Erythroblast (primary cell): ENCODE measurements around the gene SHTN1.

ENCODE experiments used
- DNase-seq, 2 experiments: peaks; one replicate each; lab custom pipeline; 2025; lab: John Stamatoyannopoulos, UW
- GATA1 ChIP-seq: IDR thresholded peaks from 2 replicates; pipeline ENCODE4 v1.6.1; 2011; ENCODE audit warnings: low read depth, mild to moderate bottlenecking, control low read depth, low read length, moderate library complexity
- POLR2A ChIP-seq: IDR thresholded peaks from 2 replicates; pipeline ENCODE4 v1.6.1; 2011; ENCODE audit warnings: mild to moderate bottlenecking, low read length

Gene SHTN1, protein sequence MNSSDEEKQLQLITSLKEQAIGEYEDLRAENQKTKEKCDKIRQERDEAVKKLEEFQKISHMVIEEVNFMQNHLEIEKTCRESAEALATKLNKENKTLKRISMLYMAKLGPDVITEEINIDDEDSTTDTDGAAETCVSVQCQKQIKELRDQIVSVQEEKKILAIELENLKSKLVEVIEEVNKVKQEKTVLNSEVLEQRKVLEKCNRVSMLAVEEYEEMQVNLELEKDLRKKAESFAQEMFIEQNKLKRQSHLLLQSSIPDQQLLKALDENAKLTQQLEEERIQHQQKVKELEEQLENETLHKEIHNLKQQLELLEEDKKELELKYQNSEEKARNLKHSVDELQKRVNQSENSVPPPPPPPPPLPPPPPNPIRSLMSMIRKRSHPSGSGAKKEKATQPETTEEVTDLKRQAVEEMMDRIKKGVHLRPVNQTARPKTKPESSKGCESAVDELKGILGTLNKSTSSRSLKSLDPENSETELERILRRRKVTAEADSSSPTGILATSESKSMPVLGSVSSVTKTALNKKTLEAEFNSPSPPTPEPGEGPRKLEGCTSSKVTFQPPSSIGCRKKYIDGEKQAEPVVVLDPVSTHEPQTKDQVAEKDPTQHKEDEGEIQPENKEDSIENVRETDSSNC

GRCh38 chr10:117005026-117005526 lies at the start of gene SHTN1:
SHTN1 (minus strand) TSS chr10:117005187; CDS start chr10:117005079, 108 bp downstream.
- peak; percentile 44 to 64 for DNase-seq

DNA sequence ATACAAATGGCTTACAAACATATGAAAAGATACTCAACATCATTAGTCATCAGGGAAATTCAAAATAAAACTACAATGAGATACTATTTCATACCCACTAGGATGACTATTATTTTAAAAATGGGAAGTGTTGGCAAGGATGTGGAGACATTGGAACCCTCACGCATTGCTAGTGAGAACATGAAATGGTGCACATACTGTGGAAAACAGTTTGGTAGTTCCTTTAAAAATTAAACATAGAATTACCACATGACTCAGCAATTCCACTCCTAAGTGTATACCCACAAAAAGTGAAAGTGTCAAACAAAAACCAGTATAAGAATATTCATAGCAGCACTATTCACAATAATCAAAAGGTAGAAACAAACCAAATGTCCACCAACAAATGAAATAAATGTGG lies 48.5 kb upstream of the SHTN1 start:
- DNase-seq = no peak
- TF ChIP-seq GATA1 = no peak
- TF ChIP-seq POLR2A = no peak

More at GRCh38 chr10:117005026-117005526, at the start of gene SHTN1:
- TF ChIP-seq GATA1 = no peak
- TF ChIP-seq POLR2A = no peak

- DNase-seq = no peak
These were observed 43.0 kb upstream of the SHTN1 start for GRCh38 chr10:117047947-117048346.

GRCh38 chr10:117016266-117016665 lies 11.3 kb upstream of the SHTN1 start:
- TF ChIP-seq POLR2A (no peak), GATA1 (no peak)
- DNase-seq = no peak

More at GRCh38 chr10:117047947-117048346, 43.0 kb upstream of the SHTN1 start:
- TF ChIP-seq POLR2A (no peak), GATA1 (no peak)

- TF ChIP-seq POLR2A (no peak), GATA1 (no peak)
- no peak for DNase-seq
These were observed 9.8 kb upstream of the SHTN1 start for GRCh38 chr10:117014835-117015234.

DNA sequence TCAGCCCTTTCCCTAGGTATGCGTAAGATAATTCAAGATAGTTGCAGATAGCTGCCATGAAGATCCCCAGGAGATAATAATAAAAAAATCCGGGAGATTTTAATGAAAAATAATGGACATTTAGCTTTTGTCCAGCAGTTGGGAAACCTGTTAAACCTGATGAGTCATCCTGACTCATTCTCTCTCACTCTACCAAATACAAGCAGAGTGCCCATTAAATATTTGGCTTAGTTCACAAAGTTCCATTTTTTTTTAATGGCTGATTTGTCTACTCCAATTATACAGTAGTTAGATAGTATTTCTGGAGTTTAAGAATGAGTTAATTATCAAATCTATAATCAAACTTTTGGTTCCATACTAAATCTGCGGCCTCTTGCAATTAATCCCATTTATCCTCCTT lies 2.1 kb upstream of the SHTN1 start:
- DNase-seq = peak; percentile 21 to 36
- TF ChIP-seq GATA1 (no peak), POLR2A (no peak)

GRCh38 chr10:117005527-117006055 lies 604 bp upstream of the SHTN1 start:
- DNase-seq = peak in 1 of 2 experiments; percentile 22
- TF ChIP-seq GATA1 (no peak), POLR2A (no peak)

- TF ChIP-seq POLR2A (no peak), GATA1 (no peak)
These were observed 561 bp downstream of the SHTN1 start for GRCh38 chr10:117004227-117005025.

DNA sequence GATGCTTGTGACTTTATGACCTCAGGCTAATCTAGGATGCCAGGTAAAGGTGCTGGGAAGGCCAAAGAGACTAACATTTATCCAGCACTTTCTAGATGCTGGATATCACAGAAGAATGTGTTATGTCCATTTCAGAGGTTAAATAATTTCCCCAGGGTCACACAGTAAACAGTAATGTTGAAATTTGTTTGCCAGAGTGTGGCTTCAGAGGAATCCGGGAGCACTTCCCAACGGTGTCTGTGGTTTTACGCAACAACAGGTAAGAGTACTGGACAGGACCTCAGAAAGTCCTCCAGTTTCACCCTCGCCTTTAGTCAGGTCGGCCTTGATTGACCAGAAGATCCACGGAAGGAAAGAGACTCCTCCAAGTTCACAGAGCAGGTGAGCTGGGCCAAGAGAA lies 1.7 kb downstream of the SHTN1 start:
- TF ChIP-seq POLR2A (no peak), GATA1 (no peak)
- no peak for DNase-seq

More at GRCh38 chr10:117004227-117005025, 561 bp downstream of the SHTN1 start:
- DNase-seq = peak; percentile 39 to 48

- TF ChIP-seq POLR2A (no peak), GATA1 (no peak)
- no peak for DNase-seq
These were observed 2.8 kb downstream of the SHTN1 start for GRCh38 chr10:117002206-117002605.

DNA sequence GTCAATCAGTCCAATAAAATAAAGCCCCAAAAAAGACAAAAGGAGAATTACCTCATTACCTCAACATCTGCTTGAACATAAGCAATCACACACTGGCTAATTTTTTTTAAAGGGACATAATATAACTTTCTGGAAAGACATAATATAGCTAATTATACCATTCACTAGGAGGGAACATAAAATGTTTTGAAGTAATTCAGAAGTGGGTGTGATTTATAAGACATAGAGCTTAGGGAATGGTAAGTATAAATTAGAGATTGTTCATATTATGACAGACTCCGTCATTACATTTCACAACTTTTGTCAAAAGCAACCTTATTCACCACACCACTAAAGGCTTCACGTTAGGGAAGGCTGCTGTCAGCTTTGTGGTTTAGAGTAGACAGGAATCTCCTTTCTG lies 3.8 kb downstream of the SHTN1 start:
- DNase-seq = no peak
- TF ChIP-seq GATA1 = no peak
- TF ChIP-seq POLR2A = no peak

- DNase-seq = no peak
- TF ChIP-seq POLR2A (no peak), GATA1 (no peak)
These were observed 4.4 kb downstream of the SHTN1 start for GRCh38 chr10:117000580-117000979.

- no peak for TF ChIP-seq POLR2A
- TF ChIP-seq GATA1 = no peak
- no peak for DNase-seq
These were observed 6.8 kb downstream of the SHTN1 start for GRCh38 chr10:116998172-116998571.
